Measurements from ENCODE around the gene PLAC1. TPM values are rescaled to one million over a fixed set of nuclear protein-coding genes. Genes with fewer than 3 reads are reported as not detected.

PLAC1 gene
- polyA plus RNA-seq, 1 donor from 2014 or later: not detected

DNA sequence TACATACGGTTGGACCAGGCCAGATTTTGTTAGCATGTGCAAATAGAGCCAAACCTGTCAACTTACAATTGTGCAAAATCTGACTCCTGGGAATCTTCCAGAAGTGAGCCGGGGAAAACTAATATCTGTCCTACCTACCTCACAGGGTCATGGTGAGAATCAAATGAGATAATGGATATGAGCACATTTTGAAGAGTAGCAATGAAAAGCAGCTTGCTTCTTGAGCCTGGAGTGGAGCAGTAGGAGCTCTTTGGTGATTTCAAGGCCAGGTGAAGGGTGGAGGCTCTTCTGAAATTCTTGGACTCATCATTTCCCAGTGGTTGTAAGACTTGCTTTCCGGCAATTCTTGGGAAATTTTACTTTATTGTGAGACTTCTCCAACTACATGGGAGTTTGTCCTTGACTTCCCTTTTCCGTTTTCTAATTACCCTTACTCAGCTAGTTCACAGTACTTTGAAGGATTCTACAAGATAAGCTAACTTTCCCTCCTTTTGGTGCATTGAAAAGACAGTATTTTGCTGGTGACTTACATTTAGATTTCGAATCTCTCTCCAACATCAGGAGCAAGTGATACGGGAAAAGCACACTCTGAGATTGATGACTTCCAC lies 12.2 kb downstream of the PLAC1 start:
- Histone ChIP-seq H2AFZ (ENCODE audit: low read depth, low read length) (no peak overlapping the region), H3K9ac (ENCODE audit: low read length) (no peak overlapping the region), H3K4me3 (ENCODE audit: low read length) (no peak overlapping the region), H3K27me3 (ENCODE audit: insufficient read depth, low read depth, low read length) (no peaks in the 10 kb centered on the region), H3K36me3 (ENCODE audit: insufficient read depth, low read length) (no peaks in the 10 kb centered on the region), H3K9me3 (ENCODE audit: low read length) (no peaks in the 10 kb centered on the region), H3F3A (ENCODE audit: insufficient read depth, low read length, poor library complexity, severe bottlenecking) (no peaks in the 10 kb centered on the region), H4K20me1 (ENCODE audit: insufficient read depth) (no peaks in the 10 kb centered on the region), H3K27ac (ENCODE audit: low read length) (no peak overlapping the region), H3K4me2 (ENCODE audit: low read length) (no peak overlapping the region), H3K9me2 (ENCODE audit: insufficient read depth, low read length) (no peaks in the 10 kb centered on the region), H3K79me2 (replicated peaks; ENCODE audit: insufficient read depth, low read length) (no peaks in the 10 kb centered on the region)
- TF ChIP-seq EZH2 (IDR thresholded peaks at IDR 0.05; ENCODE audit: borderline replicate concordance, insufficient read depth, low read length, poor library complexity, severe bottlenecking) (no peak), TAF1 (IDR thresholded peaks at IDR 0.05; ENCODE audit: low read depth) (no peak), MXI1 (conservative IDR thresholded peaks at IDR 0.05; ENCODE audit: poor library complexity, severe bottlenecking) (no peak), POLR2AphosphoS5 (IDR thresholded peaks at IDR 0.05) (no peak), EP300 (conservative IDR thresholded peaks at IDR 0.05; ENCODE audit: poor library complexity, severe bottlenecking) (no peak), SMC3 (conservative IDR thresholded peaks at IDR 0.05; ENCODE audit: poor library complexity) (no peak), REST (IDR thresholded peaks at IDR 0.05; ENCODE audit: borderline replicate concordance) (no peak), RAD21 (conservative IDR thresholded peaks at IDR 0.05) (no peak)
- TF ChIP-seq, protein P1, sequence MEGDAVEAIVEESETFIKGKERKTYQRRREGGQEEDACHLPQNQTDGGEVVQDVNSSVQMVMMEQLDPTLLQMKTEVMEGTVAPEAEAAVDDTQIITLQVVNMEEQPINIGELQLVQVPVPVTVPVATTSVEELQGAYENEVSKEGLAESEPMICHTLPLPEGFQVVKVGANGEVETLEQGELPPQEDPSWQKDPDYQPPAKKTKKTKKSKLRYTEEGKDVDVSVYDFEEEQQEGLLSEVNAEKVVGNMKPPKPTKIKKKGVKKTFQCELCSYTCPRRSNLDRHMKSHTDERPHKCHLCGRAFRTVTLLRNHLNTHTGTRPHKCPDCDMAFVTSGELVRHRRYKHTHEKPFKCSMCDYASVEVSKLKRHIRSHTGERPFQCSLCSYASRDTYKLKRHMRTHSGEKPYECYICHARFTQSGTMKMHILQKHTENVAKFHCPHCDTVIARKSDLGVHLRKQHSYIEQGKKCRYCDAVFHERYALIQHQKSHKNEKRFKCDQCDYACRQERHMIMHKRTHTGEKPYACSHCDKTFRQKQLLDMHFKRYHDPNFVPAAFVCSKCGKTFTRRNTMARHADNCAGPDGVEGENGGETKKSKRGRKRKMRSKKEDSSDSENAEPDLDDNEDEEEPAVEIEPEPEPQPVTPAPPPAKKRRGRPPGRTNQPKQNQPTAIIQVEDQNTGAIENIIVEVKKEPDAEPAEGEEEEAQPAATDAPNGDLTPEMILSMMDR (IDR thresholded peaks at IDR 0.05; ENCODE audit: poor library complexity, severe bottlenecking): no peak

GRCh38 chrX:134642386-134642785 lies 15.9 kb downstream of the PLAC1 start:
- H3K27ac ChIP-seq (ENCODE audit: low read length): no peak overlapping the region
- no peak overlapping the region for H3K9ac ChIP-seq (ENCODE audit: low read length)
- no peaks in the 10 kb centered on the region for H3K9me3 ChIP-seq (ENCODE audit: low read length)
- no peak overlapping the region for H3K4me2 ChIP-seq (ENCODE audit: low read length)
- no peaks in the 10 kb centered on the region for H3K27me3 ChIP-seq (ENCODE audit: insufficient read depth, low read depth, low read length)
- no peak overlapping the region for H3K4me3 ChIP-seq (ENCODE audit: low read length)
- H4K20me1 ChIP-seq (ENCODE audit: insufficient read depth): no peaks in the 10 kb centered on the region
- no peaks in the 10 kb centered on the region for H3K79me2 ChIP-seq (replicated peaks; ENCODE audit: insufficient read depth, low read length)
- TF ChIP-seq EZH2 (IDR thresholded peaks at IDR 0.05; ENCODE audit: borderline replicate concordance, insufficient read depth, low read length, poor library complexity, severe bottlenecking): no peak
- no peak for TF ChIP-seq MXI1 (conservative IDR thresholded peaks at IDR 0.05; ENCODE audit: poor library complexity, severe bottlenecking)
- no peak for TF ChIP-seq SMC3 (conservative IDR thresholded peaks at IDR 0.05; ENCODE audit: poor library complexity)
- no peak for TF ChIP-seq POLR2AphosphoS5 (IDR thresholded peaks at IDR 0.05)
- TF ChIP-seq RAD21 (conservative IDR thresholded peaks at IDR 0.05): no peak
- no peak for TF ChIP-seq EP300 (conservative IDR thresholded peaks at IDR 0.05; ENCODE audit: poor library complexity, severe bottlenecking)
- no peak for TF ChIP-seq TAF1 (IDR thresholded peaks at IDR 0.05; ENCODE audit: low read depth)
- TF ChIP-seq REST (IDR thresholded peaks at IDR 0.05; ENCODE audit: borderline replicate concordance): no peak
- TF ChIP-seq, protein P1 (IDR thresholded peaks at IDR 0.05; ENCODE audit: poor library complexity, severe bottlenecking): no peak
- H3K36me3 ChIP-seq (ENCODE audit: insufficient read depth, low read length): no peaks in the 10 kb centered on the region
- H3K9me2 ChIP-seq (ENCODE audit: insufficient read depth, low read length): no peaks in the 10 kb centered on the region
- H3F3A ChIP-seq (ENCODE audit: insufficient read depth, low read length, poor library complexity, severe bottlenecking): no peaks in the 10 kb centered on the region
- no peak overlapping the region for H2AFZ ChIP-seq (ENCODE audit: low read depth, low read length)
